ENCODE measurements around the gene FDX2.

The FDX2 gene

GRCh38 chr19:10290876-10291553, 24.8 kb downstream of the FDX2 start:
- Histone ChIP-seq H3K79me1 (ENCODE audit: low read depth, low read length) (no peaks in the 10 kb centered on the region), H3K36me3 (replicated peaks in 1 of 2; ENCODE audit: control insufficient read depth in 2 of 2, insufficient read depth in 2 of 2, low read length in 2 of 2) (peaks cover 0 to 2% of the 10 kb centered on the region in 2 donors), H2BK15ac (ENCODE audit: low read length) (peak overlapping the region; percentile 69), H3K4me2 (ENCODE audit: insufficient read depth, low read length, poor library complexity, severe bottlenecking) (peak overlapping the region; percentile 87), H3K4me1 (ENCODE audit: control insufficient read depth in 2 of 2, insufficient read depth in 1 of 2, low read depth in 1 of 2, low read length in 2 of 2) (peaks cover 26 to 34% of the 10 kb centered on the region in 2 donors), H3K4ac (ENCODE audit: low read length) (no peak overlapping the region), H2BK120ac (ENCODE audit: low read depth, low read length) (no peak overlapping the region), H3K14ac (ENCODE audit: low read length) (no peak overlapping the region), H2AK5ac (ENCODE audit: low read depth, low read length) (peak overlapping the region; percentile 85), H2BK5ac (ENCODE audit: low read length) (peak overlapping the region; percentile 26), H3K9ac (ENCODE audit: low read depth, low read length, poor library complexity) (peak overlapping the region; percentile 61), H4K8ac (ENCODE audit: low read depth, low read length) (no peak overlapping the region), H2AFZ (ENCODE audit: low read length) (peak overlapping the region; percentile 98), H3K23ac (ENCODE audit: low read depth, low read length, poor library complexity) (peak overlapping the region; percentile 52), H3K18ac (ENCODE audit: low read length) (peak overlapping the region; percentile 76), H3K4me3 (ENCODE audit: low read length in 2 of 2) (peak overlapping the region; percentile 25 to 55), H3K27ac (replicated peaks; ENCODE audit: low read length) (no peak overlapping the region), H2BK12ac (ENCODE audit: low read length) (peak overlapping the region; percentile 14), H3K9me3 (replicated peaks in 1 of 2; ENCODE audit: control insufficient read depth in 2 of 2, insufficient read depth in 1 of 2, low read depth in 1 of 2, low read length in 2 of 2) (peaks cover 5 to 14% of the 10 kb centered on the region in 2 donors), H4K91ac (ENCODE audit: low read depth, low read length, poor library complexity) (no peak overlapping the region), H3K27me3 (ENCODE audit: control insufficient read depth in 3 of 3, insufficient read depth in 3 of 3, low read depth in 1 of 3, low read length in 3 of 3) (peaks cover 66 to 98% (median 72%) of the 10 kb centered on the region in 3 experiments)
- WGBS, 2 donors (ENCODE audit: extremely low coverage in 2 of 2, insufficient read length in 2 of 2, insufficient replicate concordance in 1 of 2), result no CpG with 5 or more reads among the region's 57 CpGs
- DNase-seq (ENCODE audit: low spot score), result no peak

GRCh38 chr19:10290357-10290875, 25.4 kb downstream of the FDX2 start:
- H4K8ac ChIP-seq (ENCODE audit: low read depth, low read length), result no peak overlapping the region
- H3K79me1 ChIP-seq (ENCODE audit: low read depth, low read length), result no peaks in the 10 kb centered on the region
- H3K9me3 ChIP-seq (replicated peaks in 1 of 2; ENCODE audit: control insufficient read depth in 2 of 2, insufficient read depth in 1 of 2, low read depth in 1 of 2, low read length in 2 of 2), result peaks cover 5 to 15% of the 10 kb centered on the region in 2 donors
- H3K18ac ChIP-seq (ENCODE audit: low read length), result peak overlapping the region; percentile 76
- H3K27me3 ChIP-seq (ENCODE audit: control insufficient read depth in 3 of 3, insufficient read depth in 3 of 3, low read depth in 1 of 3, low read length in 3 of 3), result peaks cover 60 to 94% (median 66%) of the 10 kb centered on the region in 3 experiments
- H3K4me2 ChIP-seq (ENCODE audit: insufficient read depth, low read length, poor library complexity, severe bottlenecking), result peak overlapping the region; percentile 68
- H2BK15ac ChIP-seq (ENCODE audit: low read length), result peak overlapping the region; percentile 69
- H3K23ac ChIP-seq (ENCODE audit: low read depth, low read length, poor library complexity), result peak overlapping the region; percentile 52
- peak overlapping the region; percentile 26 for H2BK5ac ChIP-seq (ENCODE audit: low read length)
- H3K36me3 ChIP-seq (replicated peaks in 1 of 2; ENCODE audit: control insufficient read depth in 2 of 2, insufficient read depth in 2 of 2, low read length in 2 of 2), result peaks cover 0 to 8% of the 10 kb centered on the region in 2 donors
- H3K14ac ChIP-seq (ENCODE audit: low read length), result no peak overlapping the region
- H2BK12ac ChIP-seq (ENCODE audit: low read length), result peak overlapping the region; percentile 51
- peak overlapping the region; percentile 98 for H2AFZ ChIP-seq (ENCODE audit: low read length)
- H3K9ac ChIP-seq (ENCODE audit: low read depth, low read length, poor library complexity), result peak overlapping the region; percentile 9
- DNase-seq (ENCODE audit: low spot score), result no peak
- H2AK5ac ChIP-seq (ENCODE audit: low read depth, low read length), result peak overlapping the region; percentile 85
- no peak overlapping the region for H4K91ac ChIP-seq (ENCODE audit: low read depth, low read length, poor library complexity)
- no peak overlapping the region for H3K27ac ChIP-seq (replicated peaks; ENCODE audit: low read length)
- H3K4me3 ChIP-seq (ENCODE audit: low read length in 2 of 2), result peak overlapping the region; percentile 55 to 63
- peak overlapping the region; percentile 86 for H3K4ac ChIP-seq (ENCODE audit: low read length)
- H3K4me1 ChIP-seq (ENCODE audit: control insufficient read depth in 2 of 2, insufficient read depth in 1 of 2, low read depth in 1 of 2, low read length in 2 of 2), result peaks cover 26 to 32% of the 10 kb centered on the region in 2 donors
- no peak overlapping the region for H2BK120ac ChIP-seq (ENCODE audit: low read depth, low read length)
- WGBS, 2 donors (ENCODE audit: extremely low coverage in 2 of 2, insufficient read length in 2 of 2, insufficient replicate concordance in 1 of 2), result no CpG with 5 or more reads among the region's 30 CpGs

- peak within 1 kb of the TSS; percentile 52 for H3K23ac ChIP-seq (ENCODE audit: low read depth, low read length, poor library complexity)
- H3K4me3 ChIP-seq (ENCODE audit: low read length in 2 of 2), result peak within 1 kb of the TSS; percentile 55 to 63
- H3K27me3 ChIP-seq (ENCODE audit: control insufficient read depth in 3 of 3, insufficient read depth in 3 of 3, low read depth in 1 of 3, low read length in 3 of 3), result peaks cover 54 to 88% (median 62%) of the 10 kb centered on the region in 3 experiments
- H2BK15ac ChIP-seq (ENCODE audit: low read length), result peak within 1 kb of the TSS; percentile 69
- no peak within 1 kb of the TSS for H3K14ac ChIP-seq (ENCODE audit: low read length)
- H3K9ac ChIP-seq (ENCODE audit: low read depth, low read length, poor library complexity), result peak within 1 kb of the TSS; percentile 33
- DNase-seq (ENCODE audit: low spot score), result no peak
- peak within 1 kb of the TSS; percentile 26 for H2BK5ac ChIP-seq (ENCODE audit: low read length)
- H4K91ac ChIP-seq (ENCODE audit: low read depth, low read length, poor library complexity), result no peak within 1 kb of the TSS
- peak within 1 kb of the TSS; percentile 85 for H2AK5ac ChIP-seq (ENCODE audit: low read depth, low read length)
- peak within 1 kb of the TSS; percentile 68 for H3K4me2 ChIP-seq (ENCODE audit: insufficient read depth, low read length, poor library complexity, severe bottlenecking)
- peaks cover 5 to 15% of the 10 kb centered on the region in 2 donors for H3K9me3 ChIP-seq (replicated peaks in 1 of 2; ENCODE audit: control insufficient read depth in 2 of 2, insufficient read depth in 1 of 2, low read depth in 1 of 2, low read length in 2 of 2)
- H2BK120ac ChIP-seq (ENCODE audit: low read depth, low read length), result no peak within 1 kb of the TSS
- no peak within 1 kb of the TSS for H3K27ac ChIP-seq (replicated peaks; ENCODE audit: low read length)
- peaks cover 0 to 13% of the 10 kb centered on the region in 2 donors for H3K36me3 ChIP-seq (replicated peaks in 1 of 2; ENCODE audit: control insufficient read depth in 2 of 2, insufficient read depth in 2 of 2, low read length in 2 of 2)
- no peak within 1 kb of the TSS for H4K8ac ChIP-seq (ENCODE audit: low read depth, low read length)
- no CpG with 5 or more reads among the region's 45 CpGs for WGBS, 2 donors (ENCODE audit: extremely low coverage in 2 of 2, insufficient read length in 2 of 2, insufficient replicate concordance in 1 of 2)
- H2BK12ac ChIP-seq (ENCODE audit: low read length), result peak within 1 kb of the TSS; percentile 51
- peaks cover 26 to 32% of the 10 kb centered on the region in 2 donors for H3K4me1 ChIP-seq (ENCODE audit: control insufficient read depth in 2 of 2, insufficient read depth in 1 of 2, low read depth in 1 of 2, low read length in 2 of 2)
- peak within 1 kb of the TSS; percentile 76 for H3K18ac ChIP-seq (ENCODE audit: low read length)
- H3K79me1 ChIP-seq (ENCODE audit: low read depth, low read length), result no peaks in the 10 kb centered on the region
- peak within 1 kb of the TSS; percentile 98 for H2AFZ ChIP-seq (ENCODE audit: low read length)
- H3K4ac ChIP-seq (ENCODE audit: low read length), result peak within 1 kb of the TSS; percentile 86
These were observed 25.9 kb downstream of the FDX2 start, which contains the start of gene ICAM5 for GRCh38 chr19:10289836-10290356. TSS of gene ICAM5 (plus strand) at chr19:10289952. CDS start at chr19:10290044, 92 bp downstream.

Data from neuronal stem cell (in vitro differentiated cells).